ENCODE measurements around the gene CDC27. TPM values are rescaled to one million over a fixed set of nuclear protein-coding genes. Genes with fewer than 3 reads are reported as not detected.

CDC27 gene
- polyA plus RNA-seq, 1 experiment: 65.3 TPM

DNA sequence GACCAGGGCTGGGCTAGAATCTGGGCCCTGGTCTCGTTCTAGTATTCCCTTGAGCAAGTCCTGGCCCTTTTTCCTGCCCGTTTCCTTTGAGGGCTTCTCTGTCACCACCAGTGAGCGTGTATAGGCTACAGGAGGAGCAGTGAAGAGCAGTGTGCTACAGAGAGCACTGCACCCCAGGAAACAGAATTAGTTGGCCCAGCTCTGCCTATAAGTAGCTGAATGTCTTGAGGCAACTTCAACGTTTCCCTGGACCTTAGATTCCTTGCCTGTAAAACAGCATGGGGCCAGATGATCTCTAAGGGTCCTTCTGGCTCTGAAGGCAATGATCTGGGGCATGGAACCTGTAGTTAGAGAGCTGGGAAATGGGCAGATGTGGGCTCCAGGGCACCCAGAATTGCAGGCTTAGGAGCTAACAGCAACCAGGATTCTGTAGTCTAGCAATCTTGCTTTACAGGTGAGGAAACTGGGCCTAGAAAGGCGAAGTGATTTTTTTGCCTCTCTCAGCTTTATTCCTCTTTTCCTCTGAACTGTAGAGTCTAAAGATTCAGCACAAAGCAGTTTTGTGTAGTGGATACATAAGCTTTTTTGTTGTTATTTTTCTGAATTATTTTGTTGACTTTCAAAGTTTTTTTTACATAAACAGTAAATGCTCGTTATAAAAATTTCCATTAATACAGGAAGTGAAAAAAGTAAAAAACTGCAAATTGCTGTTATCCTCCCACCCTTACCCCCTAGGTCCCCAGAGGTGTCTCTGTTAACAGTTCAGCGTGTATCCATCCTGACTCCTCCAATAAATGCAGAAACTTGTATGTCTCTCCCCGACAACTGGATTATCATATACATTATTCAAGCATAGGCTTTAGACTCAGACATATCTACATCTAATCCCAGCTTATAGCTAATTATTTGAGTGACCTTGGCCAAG lies 18.3 kb upstream of the CDC27 start:
- CTCF ChIA-PET: interaction anchor here (0.5 to 1.2 kb wide), 2 partner anchors 10 to 22 kb away, joined by 3 read pairs; no protein-coding TSS in a partner anchor
- DNase-seq (ENCODE audit: low read depth): no peak
- POLR2A ChIA-PET: interaction anchor here (0.5 kb wide), 1 partner anchor 392 kb away, joined by 5 read pairs; no protein-coding TSS in a partner anchor
- no peaks in the 10 kb centered on the region for H3K27me3 ChIP-seq (ENCODE audit: control insufficient read depth, insufficient read depth, low read length)
- H3K36me3 ChIP-seq (ENCODE audit: control insufficient read depth, insufficient read depth, low read length): no peaks in the 10 kb centered on the region
- TF ChIP-seq, protein P1, sequence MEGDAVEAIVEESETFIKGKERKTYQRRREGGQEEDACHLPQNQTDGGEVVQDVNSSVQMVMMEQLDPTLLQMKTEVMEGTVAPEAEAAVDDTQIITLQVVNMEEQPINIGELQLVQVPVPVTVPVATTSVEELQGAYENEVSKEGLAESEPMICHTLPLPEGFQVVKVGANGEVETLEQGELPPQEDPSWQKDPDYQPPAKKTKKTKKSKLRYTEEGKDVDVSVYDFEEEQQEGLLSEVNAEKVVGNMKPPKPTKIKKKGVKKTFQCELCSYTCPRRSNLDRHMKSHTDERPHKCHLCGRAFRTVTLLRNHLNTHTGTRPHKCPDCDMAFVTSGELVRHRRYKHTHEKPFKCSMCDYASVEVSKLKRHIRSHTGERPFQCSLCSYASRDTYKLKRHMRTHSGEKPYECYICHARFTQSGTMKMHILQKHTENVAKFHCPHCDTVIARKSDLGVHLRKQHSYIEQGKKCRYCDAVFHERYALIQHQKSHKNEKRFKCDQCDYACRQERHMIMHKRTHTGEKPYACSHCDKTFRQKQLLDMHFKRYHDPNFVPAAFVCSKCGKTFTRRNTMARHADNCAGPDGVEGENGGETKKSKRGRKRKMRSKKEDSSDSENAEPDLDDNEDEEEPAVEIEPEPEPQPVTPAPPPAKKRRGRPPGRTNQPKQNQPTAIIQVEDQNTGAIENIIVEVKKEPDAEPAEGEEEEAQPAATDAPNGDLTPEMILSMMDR (IDR thresholded peaks at IDR 0.05; ENCODE audit: insufficient read depth, low read depth, low read length): no peak
- no peak overlapping the region for H3K4me3 ChIP-seq (ENCODE audit: low read depth, low read length)

- DNase-seq (ENCODE audit: low read depth): peak; percentile 55
- POLR2A ChIA-PET: no interaction called here
- Histone ChIP-seq H3K27me3 (ENCODE audit: control insufficient read depth, insufficient read depth, low read length) (no peaks in the 10 kb centered on the region), H3K4me3 (ENCODE audit: low read depth, low read length) (no peak overlapping the region), H3K36me3 (ENCODE audit: control insufficient read depth, insufficient read depth, low read length) (no peaks in the 10 kb centered on the region)
- CTCF ChIA-PET: interaction anchor here (0.8 to 1.6 kb wide), 3 partner anchors 11 to 110 kb away, joined by 3 to 6 read pairs (median 3); no protein-coding TSS in a partner anchor
- TF ChIP-seq, protein P1 (IDR thresholded peaks at IDR 0.05; ENCODE audit: insufficient read depth, low read depth, low read length): no peak
These were observed 16.4 kb upstream of the CDC27 start for GRCh38 chr17:47205419-47205963.

- ChIA-PET CTCF (interaction anchor here (0.8 to 1.6 kb wide), 3 partner anchors 10 to 111 kb away, joined by 3 to 6 read pairs (median 3); no protein-coding TSS in a partner anchor), POLR2A (no interaction called here)
- no peaks in the 10 kb centered on the region for H3K27me3 ChIP-seq (ENCODE audit: control insufficient read depth, insufficient read depth, low read length)
These were observed 15.8 kb upstream of the CDC27 start for GRCh38 chr17:47204722-47205418.

DNA sequence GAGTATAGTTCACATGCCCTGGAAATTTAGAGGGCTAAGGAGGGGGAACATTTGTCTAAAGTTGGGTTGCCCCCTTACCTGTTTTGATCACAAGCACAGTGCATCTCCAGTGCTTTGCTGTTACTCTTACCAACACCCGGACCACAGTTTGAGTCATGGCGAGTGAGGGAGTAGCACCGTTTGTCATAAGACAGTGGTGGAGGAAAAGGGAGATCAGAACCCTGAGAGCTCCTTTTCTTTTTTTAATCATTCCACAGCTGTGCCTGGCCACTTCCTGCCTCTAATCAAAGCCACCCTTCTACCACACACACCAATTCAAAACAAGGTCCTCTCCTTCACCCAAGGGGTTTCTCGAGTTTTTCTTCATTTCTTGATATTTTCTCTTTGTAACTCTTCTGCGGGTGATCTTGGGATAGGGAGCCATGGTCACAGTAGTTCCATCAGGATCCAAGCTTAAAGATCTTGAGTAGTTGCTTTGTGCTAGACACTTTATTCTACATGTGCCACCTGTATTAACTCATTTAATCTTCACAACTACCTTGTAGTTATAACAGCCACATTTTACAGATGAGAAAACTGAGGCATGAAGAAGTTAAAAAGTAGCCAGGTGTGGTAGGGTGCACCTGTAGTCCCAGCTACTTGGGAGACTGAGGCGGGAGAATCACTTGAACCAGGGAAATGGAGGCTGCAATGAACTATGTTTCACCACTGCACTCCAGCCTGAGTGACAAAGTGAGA lies 15.1 kb upstream of the CDC27 start:
- CTCF ChIA-PET: interaction anchor here (0.9 to 1.6 kb wide), 3 partner anchors 14 to 111 kb away, joined by 3 to 6 read pairs (median 4); no protein-coding TSS in a partner anchor
- Histone ChIP-seq H3K27me3 (ENCODE audit: control insufficient read depth, insufficient read depth, low read length) (no peaks in the 10 kb centered on the region), H3K4me3 (ENCODE audit: low read depth, low read length) (no peak overlapping the region), H3K36me3 (ENCODE audit: control insufficient read depth, insufficient read depth, low read length) (no peaks in the 10 kb centered on the region)
- TF ChIP-seq, protein P1 (IDR thresholded peaks at IDR 0.05; ENCODE audit: insufficient read depth, low read depth, low read length): no peak
- POLR2A ChIA-PET: no interaction called here
- DNase-seq (ENCODE audit: low read depth): no peak

More at GRCh38 chr17:47204722-47205418, 15.8 kb upstream of the CDC27 start:
- H3K4me3 ChIP-seq (ENCODE audit: low read depth, low read length): no peak overlapping the region
- no peak for DNase-seq (ENCODE audit: low read depth)
- no peaks in the 10 kb centered on the region for H3K36me3 ChIP-seq (ENCODE audit: control insufficient read depth, insufficient read depth, low read length)
- TF ChIP-seq, protein P1 (IDR thresholded peaks at IDR 0.05; ENCODE audit: insufficient read depth, low read depth, low read length): no peak

Measured in BJ (cell line).